HFFc6 (cell line): ENCODE results near the gene RBM19. TPM values are rescaled to one million over a fixed set of nuclear protein-coding genes. Genes with fewer than 3 reads are reported as not detected.

Source experiments
- DNase-seq: peaks from one replicate; pipeline ENCODE4 v3.0.0-alpha.2; 2018
- H3K27ac Mint-ChIP-seq: 2 replicates; pipeline ENCODE4 v1.8.0; 2020; ENCODE audit warnings: mild to moderate bottlenecking, mixed read lengths
- H3K27me3 Mint-ChIP-seq: 2 replicates; pipeline ENCODE4 v1.8.0; 2021; ENCODE audit warnings: mild to moderate bottlenecking, moderate library complexity, mixed read lengths; ENCODE audit not compliant: insufficient read depth
- H3K36me3 Mint-ChIP-seq: 2 replicates; pipeline ENCODE4 v1.8.0; 2021; ENCODE audit warnings: low read depth, mixed read lengths
- H3K4me1 Mint-ChIP-seq: 2 replicates; pipeline ENCODE4 v1.8.0; 2020; ENCODE audit warnings: low read depth, mixed read lengths
- H3K4me3 Mint-ChIP-seq: 2 replicates; pipeline ENCODE4 v1.8.0; 2020; ENCODE audit warnings: mild to moderate bottlenecking, moderate library complexity, mixed read lengths
- H3K9me3 Mint-ChIP-seq: 2 replicates; pipeline ENCODE4 v1.8.0; 2020; ENCODE audit warnings: mild to moderate bottlenecking, mixed read lengths
- total RNA-seq, 6 experiments: library from RNA; stranded (reverse); fragmentation: NEBNext Ultra II Directional; extraction: Animal tissue kit (Norgen Biotek cat#: 25700); gene quantifications; 2 replicates in 1 of 6; 3 replicates in 5 of 6; pipeline ENCODE4 v1.2.3, GENCODE V29; 2021
- TF ChIP-seq, protein P1 (sequence below): fragments of 200-600 bp; sonication (generic); IDR thresholded peaks from 2 replicates; pipeline ENCODE4 v1.5.0; 2021; ENCODE audit warnings: antibody characterized with exemption, mild to moderate bottlenecking

RBM19 gene
- total RNA-seq, 6 experiments from 2014 or later, result 27.8 to 34.8 (median 29.8) TPM

DNA sequence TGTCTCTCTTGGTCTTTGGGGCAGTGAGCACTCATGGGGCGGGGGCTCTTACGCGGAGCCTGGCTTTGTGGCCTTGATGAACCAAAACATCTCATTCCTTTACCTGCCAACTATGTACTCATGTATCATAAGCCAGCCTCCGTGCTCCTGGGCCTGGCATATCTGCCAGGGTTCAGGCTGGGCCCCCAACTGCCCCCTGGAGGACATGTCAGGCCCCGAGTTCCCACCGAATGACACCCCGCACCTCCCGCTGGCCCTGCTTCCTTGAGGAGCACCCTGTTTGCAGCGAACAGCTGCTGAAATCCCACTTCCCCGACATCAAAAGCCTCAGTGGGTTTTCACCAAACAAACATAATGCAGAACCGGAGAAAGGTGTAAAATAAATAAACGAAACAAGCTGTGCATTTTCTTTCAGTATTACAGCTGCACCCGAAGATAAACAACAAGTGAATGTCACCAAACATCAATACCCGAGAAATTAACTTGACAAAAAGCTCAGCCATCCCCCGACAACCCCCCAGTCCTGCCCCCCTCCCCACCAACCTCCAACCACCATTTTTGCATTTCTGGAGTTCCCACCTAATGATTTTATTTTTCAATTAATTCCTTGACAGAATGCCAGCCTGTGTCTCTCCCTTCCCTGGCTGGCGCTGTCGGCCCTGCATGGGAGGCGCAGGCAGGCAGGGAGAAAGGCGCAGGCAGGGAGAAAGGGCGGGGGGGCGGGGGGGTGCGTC, 139.2 kb downstream of the RBM19 start:
- TF ChIP-seq, protein P1, sequence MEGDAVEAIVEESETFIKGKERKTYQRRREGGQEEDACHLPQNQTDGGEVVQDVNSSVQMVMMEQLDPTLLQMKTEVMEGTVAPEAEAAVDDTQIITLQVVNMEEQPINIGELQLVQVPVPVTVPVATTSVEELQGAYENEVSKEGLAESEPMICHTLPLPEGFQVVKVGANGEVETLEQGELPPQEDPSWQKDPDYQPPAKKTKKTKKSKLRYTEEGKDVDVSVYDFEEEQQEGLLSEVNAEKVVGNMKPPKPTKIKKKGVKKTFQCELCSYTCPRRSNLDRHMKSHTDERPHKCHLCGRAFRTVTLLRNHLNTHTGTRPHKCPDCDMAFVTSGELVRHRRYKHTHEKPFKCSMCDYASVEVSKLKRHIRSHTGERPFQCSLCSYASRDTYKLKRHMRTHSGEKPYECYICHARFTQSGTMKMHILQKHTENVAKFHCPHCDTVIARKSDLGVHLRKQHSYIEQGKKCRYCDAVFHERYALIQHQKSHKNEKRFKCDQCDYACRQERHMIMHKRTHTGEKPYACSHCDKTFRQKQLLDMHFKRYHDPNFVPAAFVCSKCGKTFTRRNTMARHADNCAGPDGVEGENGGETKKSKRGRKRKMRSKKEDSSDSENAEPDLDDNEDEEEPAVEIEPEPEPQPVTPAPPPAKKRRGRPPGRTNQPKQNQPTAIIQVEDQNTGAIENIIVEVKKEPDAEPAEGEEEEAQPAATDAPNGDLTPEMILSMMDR, result no peak
- H3K9me3 Mint-ChIP-seq, result no peaks in the 10 kb centered on the region
- H3K27ac Mint-ChIP-seq, result no peak overlapping the region
- DNase-seq, result no peak
- H3K4me1 Mint-ChIP-seq, result peaks cover 11% of the 10 kb centered on the region
- no peaks in the 10 kb centered on the region for H3K36me3 Mint-ChIP-seq
- no peaks in the 10 kb centered on the region; the same call in 1 of the 2 replicates for H3K27me3 Mint-ChIP-seq
- no peak overlapping the region for H3K4me3 Mint-ChIP-seq

DNA sequence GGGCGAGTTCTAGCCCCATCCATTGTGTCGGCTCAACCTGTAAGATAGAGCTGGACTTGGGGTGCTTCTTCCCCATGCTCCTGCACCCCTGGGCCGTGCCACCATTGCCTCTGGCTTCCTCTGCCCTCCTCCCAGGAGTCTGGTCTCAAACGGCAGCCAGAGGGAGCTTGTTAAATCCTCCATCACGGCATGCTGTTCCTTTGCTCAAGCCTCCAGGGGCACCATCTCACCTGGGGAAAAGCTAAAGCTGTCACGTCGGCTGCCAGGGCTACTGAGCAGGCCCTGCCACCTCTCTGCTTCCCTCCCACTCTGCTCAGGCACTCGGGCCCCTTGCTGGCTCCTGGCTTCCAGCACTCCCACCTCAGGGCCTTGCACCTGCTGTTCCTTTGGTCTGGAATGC, 140.4 kb downstream of the RBM19 start:
- Mint-ChIP-seq H3K27me3 (no peaks in the 10 kb centered on the region; the same call in 1 of the 2 replicates), H3K27ac (no peak overlapping the region), H3K4me3 (no peak overlapping the region), H3K9me3 (no peaks in the 10 kb centered on the region), H3K4me1 (peaks cover 3% of the 10 kb centered on the region), H3K36me3 (no peaks in the 10 kb centered on the region)
- TF ChIP-seq, protein P1, result no peak
- DNase-seq, result no peak

DNA sequence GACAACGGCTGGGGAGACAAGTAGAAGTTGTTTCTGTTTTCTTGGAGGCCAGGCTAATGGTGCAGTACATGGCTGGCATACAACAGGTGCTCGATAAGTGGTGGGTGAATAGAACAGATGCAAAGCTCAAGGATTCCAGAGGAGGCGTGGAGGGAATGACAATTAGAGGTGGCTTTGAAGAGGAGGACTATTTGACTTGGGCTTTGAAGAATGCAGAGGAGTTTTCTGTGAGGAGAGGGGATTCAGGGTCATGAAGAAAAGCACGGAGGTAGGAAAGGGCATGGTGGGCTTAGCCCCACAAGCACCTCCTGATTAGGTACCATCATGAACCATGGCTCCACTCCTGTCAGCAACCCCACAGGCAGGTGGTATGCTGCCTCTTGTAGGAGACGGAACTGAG, 142.3 kb downstream of the RBM19 start:
- Mint-ChIP-seq H3K9me3 (no peaks in the 10 kb centered on the region), H3K27me3 (peaks cover 4% of the 10 kb centered on the region), H3K36me3 (no peaks in the 10 kb centered on the region), H3K4me3 (no peak overlapping the region), H3K4me1 (no peaks in the 10 kb centered on the region), H3K27ac (no peak overlapping the region)
- no peak for DNase-seq
- TF ChIP-seq, protein P1, result no peak

DNA sequence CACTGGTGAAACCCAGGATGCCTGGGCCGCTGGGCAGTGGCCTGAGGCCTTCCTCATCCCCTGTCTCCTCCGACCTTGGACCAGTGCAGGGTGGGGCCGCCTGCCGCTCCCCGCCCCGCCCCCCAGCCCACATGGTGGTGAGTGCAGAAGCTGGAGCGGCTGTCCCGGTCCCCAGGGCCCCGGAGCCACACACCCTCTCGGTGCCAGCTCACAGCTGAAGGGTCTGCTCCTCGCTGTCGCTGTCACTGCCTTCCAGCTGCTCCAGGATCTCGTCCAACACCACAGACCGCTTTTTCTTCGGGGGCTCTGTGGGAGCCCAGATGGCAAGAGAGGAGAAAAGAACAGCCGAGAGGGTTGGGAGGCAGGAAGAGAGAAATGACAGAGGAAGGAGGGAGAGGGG, 143.1 kb downstream of the RBM19 start:
- H3K27ac Mint-ChIP-seq, result no peak overlapping the region
- DNase-seq, result no peak
- peaks cover 4% of the 10 kb centered on the region for H3K27me3 Mint-ChIP-seq
- H3K4me3 Mint-ChIP-seq, result no peak overlapping the region
- H3K9me3 Mint-ChIP-seq, result no peaks in the 10 kb centered on the region
- TF ChIP-seq, protein P1, result no peak
- H3K36me3 Mint-ChIP-seq, result no peaks in the 10 kb centered on the region
- no peaks in the 10 kb centered on the region for H3K4me1 Mint-ChIP-seq

DNA sequence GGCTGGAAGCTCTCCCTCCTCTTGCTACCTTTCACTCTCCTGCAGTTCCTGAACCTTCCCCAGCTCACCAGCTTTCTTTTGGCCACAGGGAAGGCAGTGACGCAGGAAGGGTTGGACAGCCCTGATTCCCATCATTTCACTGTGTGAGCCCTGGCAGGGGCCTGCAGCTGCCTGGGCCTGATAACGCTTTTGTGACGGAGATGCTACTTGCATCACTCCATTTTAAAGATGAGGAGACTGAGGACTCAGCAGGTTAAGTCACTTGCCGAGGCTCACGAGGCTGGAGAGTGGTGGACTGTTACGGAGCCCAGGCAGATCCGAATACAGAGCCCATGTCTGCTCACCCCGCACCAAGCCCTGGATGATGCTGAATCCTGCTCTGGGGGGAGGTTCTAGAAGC, 145.3 kb downstream of the RBM19 start:
- Mint-ChIP-seq H3K27ac (no peak overlapping the region), H3K4me1 (no peaks in the 10 kb centered on the region), H3K9me3 (no peaks in the 10 kb centered on the region), H3K36me3 (no peaks in the 10 kb centered on the region), H3K4me3 (no peak overlapping the region), H3K27me3 (peaks cover 5% of the 10 kb centered on the region)
- TF ChIP-seq, protein P1, result no peak
- DNase-seq, result no peak
